ENCODE data around the gene AP3B1.

AP3B1 gene

DNA sequence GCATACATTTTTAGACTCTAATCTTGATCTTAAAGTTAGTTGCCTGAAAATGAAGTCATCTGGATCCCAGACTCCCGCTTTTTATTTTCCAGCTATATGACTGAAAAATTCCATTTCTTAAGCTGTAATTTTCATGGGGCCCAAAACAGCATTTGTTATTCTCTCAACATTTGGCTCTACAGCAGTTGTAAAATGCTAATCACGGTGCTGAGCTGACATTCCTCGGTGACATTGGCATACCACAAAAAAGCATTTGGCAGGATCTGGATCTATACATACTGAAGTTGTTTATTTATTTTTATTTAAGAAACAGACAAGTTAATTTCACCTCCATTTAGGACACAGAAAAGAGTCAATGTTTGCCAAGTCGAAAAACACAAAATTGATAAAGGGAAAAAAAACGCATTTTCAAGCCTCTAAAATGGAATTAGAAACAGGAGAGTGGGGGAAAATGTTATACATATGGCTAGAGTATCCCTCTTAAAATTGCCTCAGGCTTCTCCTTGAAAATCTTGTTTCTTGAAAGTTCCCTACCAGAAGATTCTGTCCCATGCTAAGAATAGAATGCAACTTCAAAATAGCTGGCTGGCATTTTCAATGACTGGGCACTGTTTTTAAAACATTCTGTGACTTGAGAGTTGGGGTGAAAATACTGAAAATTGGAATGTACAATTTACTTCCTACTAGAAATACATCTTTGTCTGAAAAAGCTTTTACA is 310.9 kb downstream of the AP3B1 start:
- H3K27ac ChIP-seq, result no peak overlapping the region

GRCh38 chr5:77981820-77982219 is 312.7 kb downstream of the AP3B1 start:
- no peaks in the 10 kb centered on the region for H3K79me2 ChIP-seq
- no peak overlapping the region for H3K9ac ChIP-seq
- H2AFZ ChIP-seq, result no peak overlapping the region
- H3K9me3 ChIP-seq (ENCODE audit: control insufficient read depth, low read length), result no peaks in the 10 kb centered on the region
- no peak overlapping the region for H3K4me2 ChIP-seq (ENCODE audit: low read length)
- H3K27ac ChIP-seq, result no peak overlapping the region
- H3K4me3 ChIP-seq (ENCODE audit: low read depth, low read length), result no peak overlapping the region
- TF ChIP-seq CTCF (IDR thresholded peaks at IDR 0.05), result no peak
- no peaks in the 10 kb centered on the region for H3K27me3 ChIP-seq (ENCODE audit: control insufficient read depth, insufficient read depth, low read length)
- no peaks in the 10 kb centered on the region for H3K36me3 ChIP-seq (ENCODE audit: control insufficient read depth, insufficient read depth, low read length)
- H3K4me1 ChIP-seq, result no peaks in the 10 kb centered on the region

More for the DNA sequence above, 310.9 kb downstream of the AP3B1 start:
- Histone ChIP-seq H3K9ac (no peak overlapping the region), H3K36me3 (ENCODE audit: control insufficient read depth, insufficient read depth, low read length) (no peaks in the 10 kb centered on the region), H3K4me1 (no peaks in the 10 kb centered on the region), H3K27me3 (ENCODE audit: control insufficient read depth, insufficient read depth, low read length) (no peaks in the 10 kb centered on the region), H3K4me3 (ENCODE audit: low read depth, low read length) (no peak overlapping the region), H3K4me2 (ENCODE audit: low read length) (no peak overlapping the region), H3K79me2 (no peaks in the 10 kb centered on the region), H3K9me3 (ENCODE audit: control insufficient read depth, low read length) (no peaks in the 10 kb centered on the region), H2AFZ (no peak overlapping the region)
- no peak for TF ChIP-seq CTCF (IDR thresholded peaks at IDR 0.05)

DNA sequence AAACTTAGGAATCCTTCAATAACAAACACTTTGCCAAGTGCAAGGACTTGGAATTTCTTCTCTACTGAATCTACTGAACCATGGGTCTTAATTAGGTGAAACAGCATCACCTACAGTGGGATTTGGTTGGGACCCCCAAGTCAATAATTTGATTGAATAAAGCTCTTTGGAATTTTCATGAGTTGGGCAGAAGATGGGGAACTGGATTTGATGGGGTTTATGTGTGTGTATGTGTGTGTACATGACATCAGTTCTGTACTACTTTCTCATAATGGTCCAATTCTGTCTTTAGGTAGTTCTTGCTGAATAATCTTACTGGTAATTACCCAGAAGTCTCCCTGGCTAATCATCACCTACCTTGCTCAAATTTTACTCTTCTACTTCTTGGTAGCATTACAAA is 319.9 kb downstream of the AP3B1 start:
- H3K4me2 ChIP-seq (ENCODE audit: low read length), result no peak overlapping the region
- no peaks in the 10 kb centered on the region for H3K36me3 ChIP-seq (ENCODE audit: control insufficient read depth, insufficient read depth, low read length)
- H3K4me1 ChIP-seq, result peaks cover 2% of the 10 kb centered on the region
- no peaks in the 10 kb centered on the region for H3K9me3 ChIP-seq (ENCODE audit: control insufficient read depth, low read length)
- H3K9ac ChIP-seq, result no peak overlapping the region
- H3K27ac ChIP-seq, result no peak overlapping the region
- H3K4me3 ChIP-seq (ENCODE audit: low read depth, low read length), result no peak overlapping the region
- H3K27me3 ChIP-seq (ENCODE audit: control insufficient read depth, insufficient read depth, low read length), result no peaks in the 10 kb centered on the region
- H3K79me2 ChIP-seq, result no peaks in the 10 kb centered on the region
- no peak overlapping the region for H2AFZ ChIP-seq
- no peak for TF ChIP-seq CTCF (IDR thresholded peaks at IDR 0.05)

DNA sequence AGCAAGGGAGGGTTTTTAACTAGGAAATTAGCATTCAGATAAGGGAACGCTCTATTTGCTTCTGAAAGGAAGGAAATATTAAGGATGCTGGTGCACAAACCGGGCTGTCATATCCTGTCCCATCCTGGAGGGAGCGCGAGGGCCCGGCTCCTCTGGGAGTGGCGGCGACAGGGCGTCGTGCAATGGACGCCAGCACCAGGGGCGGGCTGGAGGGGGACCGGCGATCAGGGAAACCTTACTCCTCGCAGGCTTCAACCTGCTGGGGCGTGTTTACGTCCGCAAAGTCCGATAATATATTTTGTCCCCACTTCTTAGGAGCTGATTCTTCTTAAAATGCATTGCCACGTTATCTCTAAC is 321.3 kb downstream of the AP3B1 start:
- H3K4me1 ChIP-seq, result peaks cover 5% of the 10 kb centered on the region
- no peaks in the 10 kb centered on the region for H3K36me3 ChIP-seq (ENCODE audit: control insufficient read depth, insufficient read depth, low read length)
- no peak for TF ChIP-seq CTCF (IDR thresholded peaks at IDR 0.05)
- no peak overlapping the region for H3K27ac ChIP-seq
- H3K9ac ChIP-seq, result no peak overlapping the region
- no peak overlapping the region for H3K4me2 ChIP-seq (ENCODE audit: low read length)
- no peak overlapping the region for H2AFZ ChIP-seq
- H3K9me3 ChIP-seq (ENCODE audit: control insufficient read depth, low read length), result no peaks in the 10 kb centered on the region
- no peaks in the 10 kb centered on the region for H3K27me3 ChIP-seq (ENCODE audit: control insufficient read depth, insufficient read depth, low read length)
- no peak overlapping the region for H3K4me3 ChIP-seq (ENCODE audit: low read depth, low read length)
- no peaks in the 10 kb centered on the region for H3K79me2 ChIP-seq

All from parathyroid adenoma (tissue), 2 donors.